WTC11 (cell line): ENCODE results near the gene ATP2B2. TPM values are rescaled to one million over a fixed set of nuclear protein-coding genes. Genes with fewer than 3 reads are reported as not detected.

Experiments
- ATAC-seq: fragments of 200-7000 bp; cut with Tn5 transposase; 2 replicates; pipeline ENCODE4 v1.10.0; 2021; ENCODE audit warnings: mild to moderate bottlenecking, moderate library complexity
- CTCF ChIA-PET: fragments of 300-600 bp; sonication (Branson Sonifier 250); formaldehyde crosslinking; loops from one replicate; lab custom pipeline; 2021; ENCODE audit warnings: antibody characterized with exemption; lab: Charles Lee
- POLR2A ChIA-PET: fragments of 350-600 bp; sonication (Branson Sonifier 250); formaldehyde crosslinking; loops from one replicate; lab custom pipeline; 2021; ENCODE audit warnings: antibody characterized with exemption; lab: Charles Lee
- DNase-seq: peaks from one replicate; pipeline ENCODE4 v3.0.0; 2021; ENCODE audit warnings: low spot score
- H3K27ac Mint-ChIP-seq: 2 replicates; pipeline ENCODE4 v1.8.0; 2021; ENCODE audit warnings: mixed read lengths
- H3K27me3 Mint-ChIP-seq: 2 replicates; pipeline ENCODE4 v1.8.0; 2021; ENCODE audit warnings: low read depth, mild to moderate bottlenecking, moderate library complexity, mixed read lengths
- H3K36me3 Mint-ChIP-seq: 2 replicates; pipeline ENCODE4 v1.8.0; 2021; ENCODE audit warnings: mixed read lengths
- H3K4me1 Mint-ChIP-seq: 2 replicates; pipeline ENCODE4 v1.8.0; 2022; ENCODE audit warnings: mixed read lengths
- H3K4me3 Mint-ChIP-seq: 2 replicates; pipeline ENCODE4 v1.8.0; 2021; ENCODE audit warnings: mild to moderate bottlenecking, moderate library complexity, mixed read lengths
- H3K9me3 Mint-ChIP-seq: 2 replicates; pipeline ENCODE4 v1.8.0; 2021; ENCODE audit warnings: mixed read lengths
- ARID4B ChIP-seq: sonication (generic); formaldehyde crosslinking; IDR thresholded peaks from 2 replicates; pipeline ENCODE4 v1.8.0; 2023; ENCODE audit warnings: missing genetic modification reagents, mild to moderate bottlenecking, borderline replicate concordance
- ATF3 ChIP-seq: sonication (generic); formaldehyde crosslinking; conservative IDR thresholded peaks from 2 replicates; pipeline ENCODE4 v1.8.1; 2022; ENCODE audit warnings: mild to moderate bottlenecking, missing genetic modification reagents
- CTCF ChIP-seq: fragments of 200-600 bp; IDR thresholded peaks from 2 replicates; pipeline ENCODE4 v1.8.0; 2022; ENCODE audit warnings: antibody characterized with exemption
- ELF4 ChIP-seq: sonication (generic); formaldehyde crosslinking; IDR thresholded peaks from 2 replicates; pipeline ENCODE4 v1.8.1; 2022; ENCODE audit warnings: low read depth, mild to moderate bottlenecking, moderate library complexity, missing genetic modification reagents
- EMX1 ChIP-seq: fragments of 250-450 bp; sonication (Bioruptor Pico); IDR thresholded peaks from 2 replicates; pipeline ENCODE4 v1.8.0; 2021; ENCODE audit warnings: mild to moderate bottlenecking
- FOXP1 ChIP-seq: sonication (generic); formaldehyde crosslinking; IDR thresholded peaks from 2 replicates; pipeline ENCODE4 v1.8.0; 2022; ENCODE audit warnings: missing genetic modification reagents, mild to moderate bottlenecking, moderate library complexity, borderline replicate concordance
- IRF2 ChIP-seq: sonication (generic); formaldehyde crosslinking; IDR thresholded peaks from 2 replicates; pipeline ENCODE4 v1.8.0; 2022; ENCODE audit warnings: low read depth, missing genetic modification reagents, borderline replicate concordance
- JAZF1 ChIP-seq: fragments of 250-450 bp; sonication (Bioruptor Pico); IDR thresholded peaks from 2 replicates; pipeline ENCODE4 v1.9.0; 2021; ENCODE audit warnings: moderate library complexity, mild to moderate bottlenecking, inconsistent platforms
- NFATC4 ChIP-seq: fragments of 250-450 bp; sonication (Bioruptor Pico); IDR thresholded peaks from 2 replicates; pipeline ENCODE4 v1.9.0; 2021; ENCODE audit warnings: mild to moderate bottlenecking
- STAT6 ChIP-seq: sonication (generic); formaldehyde crosslinking; conservative IDR thresholded peaks from 2 replicates; pipeline ENCODE4 v1.8.1; 2023; ENCODE audit warnings: mild to moderate bottlenecking, low read depth, missing genetic modification reagents, moderate library complexity
- ZNF219 ChIP-seq: sonication (generic); formaldehyde crosslinking; IDR thresholded peaks from 2 replicates; pipeline ENCODE4 v1.8.0; 2023; ENCODE audit warnings: missing genetic modification reagents, mild to moderate bottlenecking, borderline replicate concordance
- ZNF317 ChIP-seq: sonication (generic); formaldehyde crosslinking; IDR thresholded peaks from 2 replicates; pipeline ENCODE4 v1.8.1; 2023; ENCODE audit warnings: low read depth, mild to moderate bottlenecking, moderate library complexity, missing genetic modification reagents, borderline replicate concordance
- ZNF425 ChIP-seq: fragments of 250-450 bp; sonication (Bioruptor Pico); conservative IDR thresholded peaks from 2 replicates; pipeline ENCODE4 v1.9.0; 2021; ENCODE audit warnings: mild to moderate bottlenecking
- total RNA-seq: library from RNA; stranded (reverse); gene quantifications from 3 replicates; pipeline ENCODE4 v1.2.3, GENCODE V29; 2021
- TF ChIP-seq, protein P1 (sequence below): sonication (generic); formaldehyde crosslinking; IDR thresholded peaks from 2 replicates; pipeline ENCODE4 v1.8.1; 2022; ENCODE audit warnings: missing genetic modification reagents, borderline replicate concordance
- TF ChIP-seq, protein P2 (sequence below): sonication (generic); formaldehyde crosslinking; IDR thresholded peaks from 2 replicates; pipeline ENCODE4 v1.8.1; 2023; ENCODE audit warnings: mild to moderate bottlenecking, missing genetic modification reagents, borderline replicate concordance
- TF ChIP-seq, protein P3 (sequence below): sonication (generic); formaldehyde crosslinking; IDR thresholded peaks from 2 replicates; pipeline ENCODE4 v1.8.1; 2022; ENCODE audit warnings: low read depth, mild to moderate bottlenecking, moderate library complexity, missing genetic modification reagents, borderline replicate concordance

ATP2B2 gene
- total RNA-seq, 1 experiment from 2014 or later: 0.48 TPM

- H3K27me3 Mint-ChIP-seq: no peaks in the 10 kb centered on the region
- ATAC-seq (no peak), DNase-seq (no peak)
- TF ChIP-seq ZNF317 (CRISPR knock-in tag) (no peak), EMX1 (CRISPR knock-in tag) (no peak), ATF3 (CRISPR knock-in tag) (no peak), ZNF425 (no peak), CTCF (no peak), ELF4 (CRISPR knock-in tag) (no peak), FOXP1 (no peak), ARID4B (no peak), NFATC4 (CRISPR knock-in tag) (no peak), ZNF219 (CRISPR knock-in tag) (no peak), STAT6 (no peak), IRF2 (no peak), JAZF1 (CRISPR knock-in tag) (no peak)
- TF ChIP-seq, protein P1, sequence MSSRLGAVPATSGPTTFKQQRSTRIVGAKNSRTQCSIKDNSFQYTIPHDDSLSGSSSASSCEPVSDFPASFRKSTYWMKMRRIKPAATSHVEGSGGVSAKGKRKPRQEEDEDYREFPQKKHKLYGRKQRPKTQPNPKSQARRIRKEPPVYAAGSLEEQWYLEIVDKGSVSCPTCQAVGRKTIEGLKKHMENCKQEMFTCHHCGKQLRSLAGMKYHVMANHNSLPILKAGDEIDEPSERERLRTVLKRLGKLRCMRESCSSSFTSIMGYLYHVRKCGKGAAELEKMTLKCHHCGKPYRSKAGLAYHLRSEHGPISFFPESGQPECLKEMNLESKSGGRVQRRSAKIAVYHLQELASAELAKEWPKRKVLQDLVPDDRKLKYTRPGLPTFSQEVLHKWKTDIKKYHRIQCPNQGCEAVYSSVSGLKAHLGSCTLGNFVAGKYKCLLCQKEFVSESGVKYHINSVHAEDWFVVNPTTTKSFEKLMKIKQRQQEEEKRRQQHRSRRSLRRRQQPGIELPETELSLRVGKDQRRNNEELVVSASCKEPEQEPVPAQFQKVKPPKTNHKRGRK (CRISPR knock-in tag): no peak
- TF ChIP-seq, protein P2, sequence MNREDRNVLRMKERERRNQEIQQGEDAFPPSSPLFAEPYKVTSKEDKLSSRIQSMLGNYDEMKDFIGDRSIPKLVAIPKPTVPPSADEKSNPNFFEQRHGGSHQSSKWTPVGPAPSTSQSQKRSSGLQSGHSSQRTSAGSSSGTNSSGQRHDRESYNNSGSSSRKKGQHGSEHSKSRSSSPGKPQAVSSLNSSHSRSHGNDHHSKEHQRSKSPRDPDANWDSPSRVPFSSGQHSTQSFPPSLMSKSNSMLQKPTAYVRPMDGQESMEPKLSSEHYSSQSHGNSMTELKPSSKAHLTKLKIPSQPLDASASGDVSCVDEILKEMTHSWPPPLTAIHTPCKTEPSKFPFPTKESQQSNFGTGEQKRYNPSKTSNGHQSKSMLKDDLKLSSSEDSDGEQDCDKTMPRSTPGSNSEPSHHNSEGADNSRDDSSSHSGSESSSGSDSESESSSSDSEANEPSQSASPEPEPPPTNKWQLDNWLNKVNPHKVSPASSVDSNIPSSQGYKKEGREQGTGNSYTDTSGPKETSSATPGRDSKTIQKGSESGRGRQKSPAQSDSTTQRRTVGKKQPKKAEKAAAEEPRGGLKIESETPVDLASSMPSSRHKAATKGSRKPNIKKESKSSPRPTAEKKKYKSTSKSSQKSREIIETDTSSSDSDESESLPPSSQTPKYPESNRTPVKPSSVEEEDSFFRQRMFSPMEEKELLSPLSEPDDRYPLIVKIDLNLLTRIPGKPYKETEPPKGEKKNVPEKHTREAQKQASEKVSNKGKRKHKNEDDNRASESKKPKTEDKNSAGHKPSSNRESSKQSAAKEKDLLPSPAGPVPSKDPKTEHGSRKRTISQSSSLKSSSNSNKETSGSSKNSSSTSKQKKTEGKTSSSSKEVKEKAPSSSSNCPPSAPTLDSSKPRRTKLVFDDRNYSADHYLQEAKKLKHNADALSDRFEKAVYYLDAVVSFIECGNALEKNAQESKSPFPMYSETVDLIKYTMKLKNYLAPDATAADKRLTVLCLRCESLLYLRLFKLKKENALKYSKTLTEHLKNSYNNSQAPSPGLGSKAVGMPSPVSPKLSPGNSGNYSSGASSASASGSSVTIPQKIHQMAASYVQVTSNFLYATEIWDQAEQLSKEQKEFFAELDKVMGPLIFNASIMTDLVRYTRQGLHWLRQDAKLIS (CRISPR knock-in tag): no peak
- TF ChIP-seq, protein P3, sequence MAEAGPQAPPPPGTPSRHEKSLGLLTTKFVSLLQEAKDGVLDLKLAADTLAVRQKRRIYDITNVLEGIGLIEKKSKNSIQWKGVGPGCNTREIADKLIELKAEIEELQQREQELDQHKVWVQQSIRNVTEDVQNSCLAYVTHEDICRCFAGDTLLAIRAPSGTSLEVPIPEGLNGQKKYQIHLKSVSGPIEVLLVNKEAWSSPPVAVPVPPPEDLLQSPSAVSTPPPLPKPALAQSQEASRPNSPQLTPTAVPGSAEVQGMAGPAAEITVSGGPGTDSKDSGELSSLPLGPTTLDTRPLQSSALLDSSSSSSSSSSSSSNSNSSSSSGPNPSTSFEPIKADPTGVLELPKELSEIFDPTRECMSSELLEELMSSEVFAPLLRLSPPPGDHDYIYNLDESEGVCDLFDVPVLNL (CRISPR knock-in tag): no peak
- H3K36me3 Mint-ChIP-seq: no peaks in the 10 kb centered on the region
- H3K4me3 Mint-ChIP-seq: no peak overlapping the region
- H3K4me1 Mint-ChIP-seq: peaks cover 22% of the 10 kb centered on the region
- no peaks in the 10 kb centered on the region for H3K9me3 Mint-ChIP-seq
- no peak overlapping the region for H3K27ac Mint-ChIP-seq
- CTCF ChIA-PET: interaction anchor here (0.6 to 1.4 kb wide), 5 partner anchors 16 to 729 kb away, joined by 3 to 9 read pairs (median 5); no protein-coding TSS in a partner anchor
- POLR2A ChIA-PET: no interaction called here
These were observed 6.6 kb upstream of the ATP2B2 start for GRCh38 chr3:10511809-10512494.
